SU-DHL-6 (cell line): Measurements from ENCODE around the gene KMT2E.

Experiments
- EZH2phosphoT487 ChIP-seq: fragments of 200-600 bp; sonication (generic), shearing (Covaris generic); conservative IDR thresholded peaks from 2 replicates; pipeline ENCODE4 v1.6.1; 2018; ENCODE audit warnings: mild to moderate bottlenecking, antibody characterized with exemption, low read length, moderate library complexity, mixed read lengths
- TF ChIP-seq, protein P1 (sequence below): fragments of 200-600 bp; sonication (generic); IDR thresholded peaks from one replicate; pipeline ENCODE4 v1.5.1; 2017; ENCODE audit warnings: antibody characterized with exemption, mild to moderate bottlenecking, low read length, moderate library complexity; ENCODE audit not compliant: insufficient read depth, poor library complexity, severe bottlenecking

DNA sequence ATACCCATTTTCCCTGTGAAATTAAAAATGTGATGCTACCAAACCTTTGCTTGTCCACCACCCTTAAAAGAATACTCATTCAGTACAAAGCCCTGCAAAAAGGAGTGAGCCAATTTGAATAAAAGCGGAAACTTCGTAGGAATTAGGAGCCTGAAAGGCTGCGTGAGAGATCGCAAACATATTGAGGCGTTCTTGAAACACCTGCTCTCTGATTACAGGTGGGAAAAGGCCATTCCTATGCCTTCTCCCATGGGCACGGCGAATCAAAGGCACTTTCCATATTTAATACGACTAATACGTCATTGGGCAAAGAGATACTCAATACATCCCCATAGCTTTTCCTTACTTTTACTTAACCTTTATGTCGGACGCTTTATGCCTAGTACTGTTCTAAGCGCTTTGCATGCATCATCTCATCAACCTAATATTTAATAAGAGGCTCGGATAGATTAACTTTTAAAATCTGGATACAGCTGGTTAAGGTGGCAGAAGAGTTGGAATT, 30.9 kb upstream of the KMT2E start:
- TF ChIP-seq, protein P1, sequence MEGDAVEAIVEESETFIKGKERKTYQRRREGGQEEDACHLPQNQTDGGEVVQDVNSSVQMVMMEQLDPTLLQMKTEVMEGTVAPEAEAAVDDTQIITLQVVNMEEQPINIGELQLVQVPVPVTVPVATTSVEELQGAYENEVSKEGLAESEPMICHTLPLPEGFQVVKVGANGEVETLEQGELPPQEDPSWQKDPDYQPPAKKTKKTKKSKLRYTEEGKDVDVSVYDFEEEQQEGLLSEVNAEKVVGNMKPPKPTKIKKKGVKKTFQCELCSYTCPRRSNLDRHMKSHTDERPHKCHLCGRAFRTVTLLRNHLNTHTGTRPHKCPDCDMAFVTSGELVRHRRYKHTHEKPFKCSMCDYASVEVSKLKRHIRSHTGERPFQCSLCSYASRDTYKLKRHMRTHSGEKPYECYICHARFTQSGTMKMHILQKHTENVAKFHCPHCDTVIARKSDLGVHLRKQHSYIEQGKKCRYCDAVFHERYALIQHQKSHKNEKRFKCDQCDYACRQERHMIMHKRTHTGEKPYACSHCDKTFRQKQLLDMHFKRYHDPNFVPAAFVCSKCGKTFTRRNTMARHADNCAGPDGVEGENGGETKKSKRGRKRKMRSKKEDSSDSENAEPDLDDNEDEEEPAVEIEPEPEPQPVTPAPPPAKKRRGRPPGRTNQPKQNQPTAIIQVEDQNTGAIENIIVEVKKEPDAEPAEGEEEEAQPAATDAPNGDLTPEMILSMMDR: no peak
- no peak for TF ChIP-seq EZH2phosphoT487
